ENCODE results near the gene GSTM4. TPM values are rescaled to one million over a fixed set of nuclear protein-coding genes. Genes with fewer than 3 reads are reported as not detected.
"Not testable (repeated sequence)": the region's sequence is repeated elsewhere in the genome, so short reads cannot be mapped to it uniquely, and the experiment has no call there.

The GSTM4 gene
- total RNA-seq, 1 donor from 2014 or later, result 4.6 TPM

DNA sequence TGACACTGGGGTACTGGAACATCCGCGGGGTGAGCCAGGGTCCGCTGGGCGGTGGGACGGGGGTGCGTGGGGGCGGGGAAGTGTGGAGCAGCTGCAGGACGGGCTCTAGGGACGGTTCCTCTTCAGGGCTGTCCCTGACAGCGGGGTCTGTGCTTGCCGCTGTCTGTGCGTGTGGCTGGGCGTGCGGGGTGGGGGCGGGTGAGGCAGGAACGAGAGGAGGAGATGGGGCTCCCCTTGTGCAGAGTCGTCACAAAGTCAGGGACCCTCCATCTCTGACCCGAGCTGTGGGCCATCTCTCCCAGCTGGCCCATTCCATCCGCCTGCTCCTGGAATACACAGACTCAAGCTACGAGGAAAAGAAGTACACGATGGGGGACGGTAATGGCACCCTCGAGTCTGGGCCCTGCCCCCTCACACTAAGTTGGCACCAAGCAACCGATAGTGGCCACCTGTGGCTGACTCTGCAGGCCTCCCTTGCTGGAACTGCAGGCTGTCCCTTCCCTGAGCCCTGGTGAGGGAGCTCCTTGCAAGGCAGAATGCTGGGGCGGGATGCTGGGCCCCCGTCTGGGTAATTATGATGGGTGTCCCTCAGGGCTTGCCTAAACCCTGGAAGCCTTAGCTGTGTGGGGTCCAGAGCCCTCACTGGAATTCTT is 12.3 kb downstream of the GSTM4 start:
- Histone ChIP-seq H3K36me3 (ENCODE audit: insufficient read depth, low read length) (no peaks in the 10 kb centered on the region), H3K4me3 (ENCODE audit: insufficient read depth, low read depth, low read length) (peak overlapping the region; percentile 32), H3K27ac (ENCODE audit: low read depth, low read length) (no peak overlapping the region), H3K9me3 (ENCODE audit: insufficient read depth, low read depth, low read length) (no peaks in the 10 kb centered on the region), H3K79me2 (ENCODE audit: insufficient read depth, low read length) (no peaks in the 10 kb centered on the region), H3K27me3 (ENCODE audit: insufficient read depth, low read length) (no peaks in the 10 kb centered on the region), H2AFZ (ENCODE audit: low read depth, low read length) (peak overlapping the region; percentile 75), H3K4me1 (ENCODE audit: insufficient read depth, low read length) (peaks cover 4% of the 10 kb centered on the region), H3K4me2 (ENCODE audit: low read length) (peak overlapping the region; percentile 84), H3K9ac (ENCODE audit: low read length) (peak overlapping the region; percentile 47), H4K20me1 (ENCODE audit: insufficient read depth, low read length) (no peaks in the 10 kb centered on the region)
- DNase-seq (ENCODE audit: low read depth) (no peak), FAIRE-seq (no peak)
- H3K9me3 Mint-ChIP-seq (ENCODE audit: unreplicated experiment), result no peaks in the 10 kb centered on the region
- H3K36me3 Mint-ChIP-seq (ENCODE audit: low read depth, unreplicated experiment), result peaks cover 5% of the 10 kb centered on the region
- H3K27me3 Mint-ChIP-seq (ENCODE audit: low read depth, unreplicated experiment), result peaks cover 16% of the 10 kb centered on the region
- no peaks in the 10 kb centered on the region for H3K4me1 Mint-ChIP-seq (ENCODE audit: low read depth, unreplicated experiment)
- H3K4me3 Mint-ChIP-seq (ENCODE audit: unreplicated experiment), result peak overlapping the region; percentile 70
- no peak overlapping the region for H3K27ac Mint-ChIP-seq (ENCODE audit: unreplicated experiment)
- no peak for TF ChIP-seq EZH2 (IDR thresholded peaks at IDR 0.05; ENCODE audit: insufficient read depth, low read length)
- TF ChIP-seq, protein P1, sequence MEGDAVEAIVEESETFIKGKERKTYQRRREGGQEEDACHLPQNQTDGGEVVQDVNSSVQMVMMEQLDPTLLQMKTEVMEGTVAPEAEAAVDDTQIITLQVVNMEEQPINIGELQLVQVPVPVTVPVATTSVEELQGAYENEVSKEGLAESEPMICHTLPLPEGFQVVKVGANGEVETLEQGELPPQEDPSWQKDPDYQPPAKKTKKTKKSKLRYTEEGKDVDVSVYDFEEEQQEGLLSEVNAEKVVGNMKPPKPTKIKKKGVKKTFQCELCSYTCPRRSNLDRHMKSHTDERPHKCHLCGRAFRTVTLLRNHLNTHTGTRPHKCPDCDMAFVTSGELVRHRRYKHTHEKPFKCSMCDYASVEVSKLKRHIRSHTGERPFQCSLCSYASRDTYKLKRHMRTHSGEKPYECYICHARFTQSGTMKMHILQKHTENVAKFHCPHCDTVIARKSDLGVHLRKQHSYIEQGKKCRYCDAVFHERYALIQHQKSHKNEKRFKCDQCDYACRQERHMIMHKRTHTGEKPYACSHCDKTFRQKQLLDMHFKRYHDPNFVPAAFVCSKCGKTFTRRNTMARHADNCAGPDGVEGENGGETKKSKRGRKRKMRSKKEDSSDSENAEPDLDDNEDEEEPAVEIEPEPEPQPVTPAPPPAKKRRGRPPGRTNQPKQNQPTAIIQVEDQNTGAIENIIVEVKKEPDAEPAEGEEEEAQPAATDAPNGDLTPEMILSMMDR (IDR thresholded peaks at IDR 0.05; ENCODE audit: insufficient read depth, low read depth, low read length), result no peak

DNA sequence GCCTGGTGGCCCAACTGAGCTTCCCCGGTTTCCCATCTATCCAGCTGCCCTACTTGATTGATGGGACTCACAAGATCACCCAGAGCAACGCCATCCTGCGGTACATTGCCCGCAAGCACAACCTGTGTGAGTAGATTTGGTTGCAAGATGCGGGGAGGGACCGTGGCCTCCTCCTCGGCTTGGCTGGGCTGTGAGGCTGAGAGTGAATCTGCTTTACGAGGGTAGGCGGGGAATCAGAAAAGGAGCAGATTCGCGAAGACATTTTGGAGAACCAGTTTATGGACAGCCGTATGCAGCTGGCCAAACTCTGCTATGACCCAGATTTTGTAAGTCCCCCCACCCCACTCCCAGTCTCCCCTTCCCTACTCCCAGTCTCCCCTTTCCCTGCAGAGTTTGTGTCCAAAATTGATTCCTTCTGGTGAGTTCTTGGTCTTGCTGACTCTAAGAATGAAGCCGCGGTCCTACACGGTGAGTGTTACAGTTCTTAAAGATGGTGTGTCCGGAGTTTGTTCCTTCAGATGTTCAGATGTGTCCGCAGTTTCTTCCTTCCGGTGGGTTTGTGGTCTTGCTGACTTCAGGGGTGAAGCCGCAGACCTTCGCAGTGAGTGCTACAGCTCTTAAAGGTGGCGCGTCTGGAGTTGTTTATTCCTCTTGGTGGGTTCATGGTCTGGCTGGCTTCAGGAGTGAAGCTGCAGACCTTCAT is 13.5 kb downstream of the GSTM4 start:
- Histone ChIP-seq H3K4me2 (ENCODE audit: low read length) (no peak overlapping the region), H2AFZ (ENCODE audit: low read depth, low read length) (no peak overlapping the region), H3K9ac (ENCODE audit: low read length) (no peak overlapping the region), H3K9me3 (ENCODE audit: insufficient read depth, low read depth, low read length) (no peaks in the 10 kb centered on the region), H3K4me3 (ENCODE audit: insufficient read depth, low read depth, low read length) (no peak overlapping the region), H3K4me1 (ENCODE audit: insufficient read depth, low read length) (peaks cover 4% of the 10 kb centered on the region), H3K36me3 (ENCODE audit: insufficient read depth, low read length) (no peaks in the 10 kb centered on the region), H3K79me2 (ENCODE audit: insufficient read depth, low read length) (no peaks in the 10 kb centered on the region), H3K27ac (ENCODE audit: low read depth, low read length) (no peak overlapping the region), H3K27me3 (ENCODE audit: insufficient read depth, low read length) (no peaks in the 10 kb centered on the region), H4K20me1 (ENCODE audit: insufficient read depth, low read length) (no peaks in the 10 kb centered on the region)
- TF ChIP-seq EZH2 (IDR thresholded peaks at IDR 0.05; ENCODE audit: insufficient read depth, low read length), result no peak
- H3K27ac Mint-ChIP-seq (ENCODE audit: unreplicated experiment), result peak overlapping the region; percentile 47
- peaks cover 2% of the 10 kb centered on the region for H3K9me3 Mint-ChIP-seq (ENCODE audit: unreplicated experiment)
- no peak for DNase-seq (ENCODE audit: low read depth)
- no peak overlapping the region for H3K4me3 Mint-ChIP-seq (ENCODE audit: unreplicated experiment)
- peaks cover 8% of the 10 kb centered on the region for H3K36me3 Mint-ChIP-seq (ENCODE audit: low read depth, unreplicated experiment)
- FAIRE-seq, result no peak
- H3K4me1 Mint-ChIP-seq (ENCODE audit: low read depth, unreplicated experiment), result no peaks in the 10 kb centered on the region
- peaks cover 22% of the 10 kb centered on the region for H3K27me3 Mint-ChIP-seq (ENCODE audit: low read depth, unreplicated experiment)

DNA sequence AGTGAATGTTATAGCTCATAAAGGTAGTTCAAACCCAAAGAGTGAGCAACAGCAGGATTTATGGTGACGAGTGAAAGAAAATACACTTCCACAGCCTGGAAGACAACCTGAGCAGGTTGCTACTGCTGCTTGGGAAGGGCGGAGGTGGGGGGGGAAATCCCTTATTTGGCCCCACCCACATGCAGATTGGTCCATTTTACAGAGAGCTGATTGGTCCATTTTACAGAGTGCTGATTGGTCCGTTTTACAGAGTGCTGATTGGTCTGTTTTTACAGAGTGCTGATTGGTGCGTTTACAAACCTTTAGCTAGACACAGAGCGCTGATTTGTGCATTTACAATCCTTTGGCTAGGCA is 14.0 kb downstream of the GSTM4 start:
- not testable (repeated sequence) for H4K20me1 ChIP-seq (ENCODE audit: insufficient read depth, low read length); H3K9me3 Mint-ChIP-seq (ENCODE audit: unreplicated experiment)

More for the DNA sequence above, 14.0 kb downstream of the GSTM4 start:
- peaks cover 21% of the 10 kb centered on the region for H3K27me3 Mint-ChIP-seq (ENCODE audit: low read depth, unreplicated experiment)
- H3K4me1 ChIP-seq (ENCODE audit: insufficient read depth, low read length); H3K79me2 ChIP-seq (ENCODE audit: insufficient read depth, low read length); H3K27ac Mint-ChIP-seq (ENCODE audit: unreplicated experiment); H3K9ac ChIP-seq (ENCODE audit: low read length); H3K4me3 Mint-ChIP-seq (ENCODE audit: unreplicated experiment); H3K4me1 Mint-ChIP-seq (ENCODE audit: low read depth, unreplicated experiment); H2AFZ ChIP-seq (ENCODE audit: low read depth, low read length); H3K36me3 ChIP-seq (ENCODE audit: insufficient read depth, low read length); DNase-seq (ENCODE audit: low read depth); H3K36me3 Mint-ChIP-seq (ENCODE audit: low read depth, unreplicated experiment); H3K4me3 ChIP-seq (ENCODE audit: insufficient read depth, low read depth, low read length); H3K4me2 ChIP-seq (ENCODE audit: low read length); FAIRE-seq; H3K9me3 ChIP-seq (ENCODE audit: insufficient read depth, low read depth, low read length); H3K27me3 ChIP-seq (ENCODE audit: insufficient read depth, low read length); H3K27ac ChIP-seq (ENCODE audit: low read depth, low read length): not testable (repeated sequence)

Measured in astrocyte (in vitro differentiated cells and primary cell).